ENCODE results near the gene SF1.

GRCh38 chr11:64751580-64751979 lies 26.8 kb downstream of the SF1 start:
- no peak for TF ChIP-seq CTCF (IDR thresholded peaks at IDR 0.05)
- no peak for TF ChIP-seq ZFX (IDR thresholded peaks at IDR 0.05; ENCODE audit: borderline replicate concordance)

All from 22Rv1 (cell line).